Hematopoietic multipotent progenitor cell treated with erythropoietin and hydrocortisone succinate and interleukin-3 and kit ligand, for 17 days (in vitro differentiated cells): Measurements from ENCODE around the gene TRDN.
"Not testable (repeated sequence)": the region's sequence is repeated elsewhere in the genome, so short reads cannot be mapped to it uniquely, and the experiment has no call there.

Experiments
- DNase-seq: peaks from one replicate; pipeline ENCODE4 v3.0.0-alpha.2; 2015; ENCODE audit warnings: low spot score

The TRDN gene

DNA sequence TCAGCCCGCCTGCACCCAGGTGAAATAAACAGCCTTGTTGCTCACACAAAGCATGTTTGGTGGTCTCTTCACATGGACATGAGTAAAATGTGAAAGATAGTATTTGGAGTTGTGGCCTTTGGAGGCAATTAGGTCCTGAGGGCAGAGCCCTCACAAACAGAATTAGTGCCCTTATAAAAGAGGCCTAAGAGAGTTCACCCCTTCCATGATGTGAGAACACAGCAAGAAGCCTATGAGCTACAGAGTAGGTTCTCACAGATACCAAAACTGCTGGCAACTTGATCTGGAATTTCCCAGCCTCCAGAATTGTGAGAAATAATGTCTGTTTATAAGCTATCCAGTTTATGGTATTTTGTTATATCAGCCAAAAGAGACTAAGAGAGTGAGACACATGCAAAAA, 74.5 kb downstream of the TRDN start:
- DNase-seq = no peak

DNA sequence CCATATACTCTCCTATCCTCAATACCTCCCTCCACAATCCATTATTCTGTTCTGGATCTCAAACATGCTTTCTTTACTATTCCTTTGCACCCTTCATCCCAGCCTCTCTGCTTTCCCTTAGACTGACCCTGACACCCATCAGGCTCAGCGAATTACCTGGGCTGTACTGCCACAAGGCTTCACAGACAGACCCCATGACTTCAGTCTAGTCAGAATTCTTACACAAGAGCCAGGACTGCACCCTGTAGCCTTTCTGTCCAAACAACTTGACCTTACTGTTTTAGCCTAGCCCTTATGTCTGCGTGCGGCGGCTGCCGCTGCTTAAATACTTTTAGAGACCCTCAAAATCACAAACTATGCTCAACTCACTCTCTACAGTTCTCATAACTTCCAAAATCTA, 76.9 kb downstream of the TRDN start:
- DNase-seq = not testable (repeated sequence)

- DNase-seq = not testable (repeated sequence)
Measured at GRCh38 chr6:123557474-123557873, 79.3 kb downstream of the TRDN start.

DNA sequence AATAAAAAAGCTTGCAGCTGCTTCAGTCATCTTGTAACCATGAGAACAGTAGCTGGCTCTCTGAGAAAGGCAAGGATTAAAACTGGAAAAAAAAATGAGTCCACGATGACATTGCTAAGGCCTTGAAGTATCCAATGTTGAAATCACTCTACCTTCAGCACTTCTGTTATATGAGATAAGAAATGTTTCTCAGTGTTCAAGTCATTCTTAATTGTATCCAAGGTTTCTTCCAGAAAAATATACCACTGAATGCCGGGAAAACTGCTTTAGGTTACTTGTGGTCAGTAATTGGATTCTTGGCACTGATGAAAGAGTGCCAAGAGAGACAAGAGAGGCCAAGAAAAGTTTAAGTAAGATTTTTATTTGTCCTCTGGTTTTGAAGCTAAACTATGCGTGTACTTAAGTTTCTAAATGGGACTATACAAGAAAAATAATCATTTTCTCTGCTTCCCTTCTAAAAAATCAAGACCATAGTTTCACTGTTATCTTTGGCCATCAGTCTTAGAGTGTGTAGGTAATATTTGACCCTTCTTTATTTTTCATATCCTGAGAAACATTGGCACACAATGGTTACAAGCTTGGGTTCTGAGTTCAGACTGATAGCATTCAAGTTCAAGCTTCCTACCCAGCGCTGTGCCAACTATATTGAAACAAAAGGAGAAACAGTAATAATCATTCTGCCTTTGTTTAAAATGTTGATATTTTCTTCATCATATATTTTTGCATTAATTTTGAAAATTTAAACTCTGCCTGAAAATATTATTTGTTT, 84.6 kb downstream of the TRDN start:
- no peak for DNase-seq

DNA sequence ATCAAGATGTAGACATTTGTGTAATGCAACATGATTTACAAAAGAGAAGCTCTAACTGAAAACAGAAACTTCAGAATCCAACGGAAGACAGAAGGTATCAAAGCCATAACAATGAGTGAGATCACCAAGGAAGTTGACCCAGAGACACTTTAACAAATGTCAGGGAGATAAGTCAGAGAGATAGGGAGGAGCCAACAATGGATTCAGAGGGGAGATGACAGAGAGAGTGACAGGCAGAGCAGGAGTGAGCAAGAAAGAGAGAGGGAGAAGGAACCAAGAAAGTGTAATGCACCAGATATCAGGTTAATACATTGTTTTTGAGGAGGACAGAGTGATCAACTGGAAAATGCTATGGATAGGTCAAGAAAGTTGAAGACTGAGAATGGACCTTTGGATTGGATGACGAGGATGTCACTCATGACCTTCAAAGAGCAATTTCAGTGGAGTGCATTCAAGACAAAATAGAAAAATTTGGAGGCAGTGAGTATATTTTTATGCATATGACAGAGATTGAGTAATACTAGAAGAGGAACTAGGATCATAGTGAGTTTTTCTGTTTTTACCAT, 86.6 kb downstream of the TRDN start:
- no peak for DNase-seq

GRCh38 chr6:123549476-123549875, 87.3 kb downstream of the TRDN start:
- DNase-seq = no peak

- DNase-seq = no peak
Measured at GRCh38 chr6:123547216-123547978, 89.4 kb downstream of the TRDN start.

DNA sequence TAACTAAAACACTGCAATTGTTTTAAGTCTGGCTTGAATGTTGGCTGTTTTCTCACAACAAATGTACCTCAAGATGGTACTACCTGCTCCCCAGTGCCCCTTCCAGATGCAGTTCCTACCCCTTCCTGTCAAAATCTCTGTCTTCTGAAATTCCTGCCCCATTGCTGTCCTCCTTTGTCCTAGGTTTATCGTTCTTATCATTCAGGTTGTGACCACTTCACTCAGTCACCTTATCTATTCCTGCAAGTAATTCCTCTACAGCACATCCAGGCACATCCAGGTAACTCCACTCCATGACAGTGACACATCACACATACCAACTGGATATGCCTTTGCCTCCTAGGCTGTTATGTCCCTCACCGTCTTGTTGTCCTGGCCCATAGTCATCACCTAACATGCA, 90.2 kb downstream of the TRDN start:
- DNase-seq = no peak

DNA sequence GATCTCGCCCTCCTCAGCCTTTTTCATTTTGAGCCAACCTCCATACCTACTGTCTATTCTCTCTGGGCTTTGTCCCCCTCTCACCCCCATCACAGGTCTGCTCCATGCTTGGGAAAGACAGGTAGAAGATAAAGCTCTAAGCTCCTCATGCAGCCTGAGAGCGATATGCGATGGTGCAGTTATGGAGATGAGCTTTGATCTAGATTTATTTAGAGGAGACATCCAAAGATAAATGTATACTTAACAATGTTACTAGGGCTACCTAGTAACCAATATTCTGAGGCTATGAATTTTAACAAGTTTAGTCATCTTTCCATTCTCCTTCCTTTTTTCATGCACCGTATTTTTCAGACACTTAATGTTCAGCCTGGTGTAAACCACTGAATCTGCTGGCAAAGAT, 95.3 kb downstream of the TRDN start:
- DNase-seq = no peak

DNA sequence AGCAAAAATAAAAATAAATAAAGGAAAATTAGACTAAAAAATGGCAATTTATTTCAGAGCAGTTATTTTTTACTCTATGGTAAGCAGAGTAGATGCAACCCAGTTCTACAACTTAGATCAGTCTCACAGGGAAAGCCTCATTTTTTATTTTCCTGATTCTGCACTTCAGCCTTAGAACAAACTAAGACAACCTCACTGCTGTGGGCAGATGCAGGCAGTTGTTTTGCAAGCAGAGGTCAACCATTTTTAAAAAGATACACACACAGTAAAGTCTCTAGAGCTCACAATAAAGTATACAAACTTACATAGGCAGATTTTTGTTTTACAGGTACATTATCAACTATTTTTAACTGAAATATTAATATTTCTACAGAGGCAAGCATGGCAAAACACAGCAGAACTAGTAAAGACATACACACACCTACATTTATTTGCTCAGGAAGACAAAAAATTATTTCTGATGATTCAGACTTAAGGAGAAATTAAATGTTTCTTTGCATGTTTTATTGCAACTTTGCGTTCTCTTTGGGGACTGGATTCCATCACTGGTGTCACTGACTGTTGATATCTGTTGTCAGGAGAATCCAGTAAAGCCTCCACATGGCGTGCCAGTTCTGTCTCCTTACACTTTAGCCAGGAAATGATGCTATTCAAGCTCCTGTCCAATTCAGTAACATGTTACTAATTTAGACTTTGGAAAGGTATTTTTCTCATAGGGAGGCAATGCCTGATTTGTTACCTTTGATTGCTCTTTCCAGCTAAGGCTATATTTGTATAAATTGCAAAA, 102.7 kb downstream of the TRDN start:
- no peak for DNase-seq

DNA sequence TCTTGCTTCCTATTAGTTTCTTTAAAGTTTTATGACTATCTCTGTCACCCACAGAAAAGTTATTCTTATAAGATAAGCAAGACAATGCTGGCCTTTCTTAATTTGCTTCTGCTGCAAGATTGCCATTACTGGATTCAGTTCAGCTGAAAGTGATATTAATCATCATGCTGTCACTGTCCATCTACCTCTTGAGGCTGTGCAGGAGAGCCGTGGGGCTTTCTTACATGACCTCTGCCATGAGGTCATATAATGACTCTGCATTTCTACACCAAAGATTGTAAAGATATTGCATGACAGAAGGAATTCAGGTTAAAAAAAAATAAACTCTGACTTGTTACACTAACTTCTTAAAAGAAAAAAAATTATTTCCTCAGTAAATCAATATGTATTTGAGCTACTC, 106.9 kb downstream of the TRDN start:
- DNase-seq = no peak

- no peak for DNase-seq
Measured at GRCh38 chr6:123529058-123529457, 107.7 kb downstream of the TRDN start.

- DNase-seq = no peak
Measured at GRCh38 chr6:123527406-123527805, 109.3 kb downstream of the TRDN start.

GRCh38 chr6:123526128-123526527, 110.6 kb downstream of the TRDN start:
- DNase-seq = no peak

- no peak for DNase-seq
Measured at GRCh38 chr6:123524781-123525180, 112.0 kb downstream of the TRDN start.

- DNase-seq = no peak
Measured at GRCh38 chr6:123520217-123520616, 116.5 kb downstream of the TRDN start.

- DNase-seq = no peak
Measured at GRCh38 chr6:123519189-123519505, 117.6 kb downstream of the TRDN start.

DNA sequence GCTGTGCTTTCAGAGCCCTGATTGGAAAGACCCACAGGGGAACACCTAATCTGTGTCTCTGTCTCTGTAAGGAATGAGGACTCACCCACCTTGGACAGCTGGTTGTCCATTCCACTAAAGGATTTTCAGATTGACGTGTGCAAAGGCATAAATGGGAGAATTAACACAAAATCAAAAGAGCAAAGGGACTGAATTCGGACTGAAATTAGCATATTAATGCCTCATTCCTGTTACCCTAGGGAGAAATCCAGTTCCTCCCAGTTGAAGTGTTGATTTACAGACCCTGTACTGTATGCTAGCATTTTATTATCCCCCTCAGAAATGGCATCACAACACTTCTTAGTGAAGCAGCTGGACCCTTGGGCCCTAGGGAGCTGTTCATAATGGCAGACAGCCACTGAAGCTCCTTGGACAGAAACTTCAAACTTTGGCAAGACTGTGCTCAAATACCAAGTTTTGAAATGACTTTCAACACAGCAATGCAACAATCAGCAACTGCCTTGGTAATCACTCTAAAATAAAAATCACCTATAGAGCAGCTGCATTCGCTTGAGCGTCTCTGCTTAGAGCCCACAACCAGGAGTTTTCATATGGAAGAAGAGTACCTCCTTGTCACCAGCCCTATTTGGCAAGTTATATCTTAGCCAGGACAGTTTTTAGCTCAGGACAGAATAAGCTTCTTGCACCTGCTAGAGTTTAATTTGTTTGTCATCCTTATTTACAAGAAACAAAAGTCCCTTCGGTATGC, 118.1 kb downstream of the TRDN start:
- no peak for DNase-seq

- DNase-seq = no peak
Measured at GRCh38 chr6:123515715-123516114, 121.0 kb downstream of the TRDN start.

DNA sequence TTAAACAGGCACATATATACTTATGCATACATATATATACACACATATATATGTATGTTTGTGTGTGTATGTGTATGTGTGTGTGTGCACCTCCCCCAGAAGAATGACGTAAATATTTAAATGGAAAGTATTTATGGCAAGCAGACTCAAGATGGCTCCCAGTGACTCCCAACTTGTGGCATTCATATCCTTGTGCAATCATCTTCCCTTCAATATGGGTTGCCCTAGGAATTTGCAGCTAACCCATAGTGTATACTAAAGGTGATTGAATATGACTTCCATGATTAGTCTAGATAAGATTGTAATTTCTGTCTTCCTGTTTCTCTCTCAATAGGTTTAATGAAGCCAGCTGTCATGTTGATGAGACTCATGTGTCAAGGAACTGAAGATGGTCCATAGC, 127.6 kb downstream of the TRDN start:
- DNase-seq = no peak

DNA sequence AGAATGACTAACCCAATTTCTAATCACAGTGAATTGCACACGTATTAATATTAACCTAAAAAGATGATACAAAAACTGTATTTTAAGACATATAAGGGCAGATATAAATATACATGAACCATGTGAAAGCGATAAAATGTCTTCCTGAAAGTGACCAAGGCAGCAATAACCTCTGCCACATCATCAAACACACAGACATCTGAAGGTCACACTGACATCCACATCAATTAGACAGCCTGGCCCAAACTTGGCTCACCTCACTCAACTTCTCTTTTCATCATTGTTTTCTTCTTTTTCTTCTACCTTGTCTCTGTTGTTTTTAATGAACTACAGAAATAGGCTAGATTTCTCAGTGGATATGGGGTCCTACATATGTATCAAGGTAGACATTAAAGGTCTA, 128.5 kb downstream of the TRDN start:
- DNase-seq = no peak

DNA sequence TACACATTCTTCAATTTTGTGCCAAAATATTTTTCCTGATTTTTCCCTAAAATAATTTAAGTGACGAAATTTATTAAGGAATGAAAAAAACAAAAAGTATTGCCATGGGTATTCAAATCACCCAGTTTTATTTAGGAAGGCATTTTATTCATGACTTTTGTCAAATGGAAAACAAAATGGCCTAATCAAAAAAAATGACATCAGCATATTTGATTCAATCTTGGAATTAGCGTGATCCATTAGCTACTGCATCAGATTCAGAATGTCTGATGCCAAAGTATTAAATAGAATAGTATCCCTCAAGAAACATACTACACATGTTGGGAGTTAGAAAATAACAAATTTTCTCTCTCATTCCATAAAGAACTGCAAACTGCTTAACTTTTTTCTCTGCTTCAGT, 129.2 kb downstream of the TRDN start:
- DNase-seq = no peak
